ENCODE data around the gene IFNAR1. TPM values are rescaled to one million over a fixed set of nuclear protein-coding genes. Genes with fewer than 3 reads are reported as not detected.

The IFNAR1 gene
- total RNA-seq, 2 experiments from 2014 or later, result 35.7 to 36.3 TPM

GRCh38 chr21:33392284-33392985 lies 67.7 kb downstream of the IFNAR1 start:
- H3K4me3 Mint-ChIP-seq, result no peak overlapping the region
- ATAC-seq (ENCODE audit: low read depth), result no peak
- DNase-seq, result no peak
- H3K36me3 Mint-ChIP-seq, result no peaks in the 10 kb centered on the region
- no peak overlapping the region for H3K27ac Mint-ChIP-seq
- POLR2A ChIA-PET, result no interaction called here
- no peaks in the 10 kb centered on the region for H3K9me3 Mint-ChIP-seq
- peaks cover 31% of the 10 kb centered on the region for H3K27me3 Mint-ChIP-seq
- H3K4me1 Mint-ChIP-seq, result peaks cover 5% of the 10 kb centered on the region

GRCh38 chr21:33393348-33393747 lies 68.6 kb downstream of the IFNAR1 start:
- no peak overlapping the region for H3K4me3 Mint-ChIP-seq
- H3K27me3 Mint-ChIP-seq, result peaks cover 27% of the 10 kb centered on the region
- peaks cover 5% of the 10 kb centered on the region for H3K4me1 Mint-ChIP-seq
- H3K27ac Mint-ChIP-seq, result no peak overlapping the region
- no peaks in the 10 kb centered on the region for H3K36me3 Mint-ChIP-seq
- no peak for ATAC-seq (ENCODE audit: low read depth)
- H3K9me3 Mint-ChIP-seq, result no peaks in the 10 kb centered on the region
- no peak for DNase-seq
- POLR2A ChIA-PET, result no interaction called here

DNA sequence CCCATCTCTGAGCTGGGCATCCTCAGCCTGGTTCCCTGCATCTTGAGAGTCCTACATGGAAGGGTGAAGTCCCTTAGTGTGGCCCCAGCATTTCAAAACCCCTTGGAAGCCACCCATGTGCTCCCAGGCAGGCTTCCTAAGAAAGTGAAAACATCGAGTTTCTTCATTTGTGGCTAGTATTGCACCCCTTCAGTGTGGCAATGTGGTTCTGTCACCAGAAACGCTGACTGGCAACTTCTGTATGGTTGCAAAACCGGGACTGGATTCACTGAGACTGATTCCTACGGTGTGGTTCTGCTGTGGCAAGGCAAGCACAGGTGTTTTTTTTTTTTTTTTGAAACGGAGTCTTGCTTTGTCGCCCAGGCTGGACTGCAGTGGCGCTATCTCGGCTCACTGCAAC lies 69.5 kb downstream of the IFNAR1 start:
- no peaks in the 10 kb centered on the region for H3K9me3 Mint-ChIP-seq
- no peaks in the 10 kb centered on the region for H3K36me3 Mint-ChIP-seq
- no peak overlapping the region for H3K27ac Mint-ChIP-seq
- peaks cover 5% of the 10 kb centered on the region for H3K4me1 Mint-ChIP-seq
- no peak overlapping the region for H3K4me3 Mint-ChIP-seq
- POLR2A ChIA-PET, result no interaction called here
- peaks cover 22% of the 10 kb centered on the region for H3K27me3 Mint-ChIP-seq
- DNase-seq, result no peak
- no peak for ATAC-seq (ENCODE audit: low read depth)

DNA sequence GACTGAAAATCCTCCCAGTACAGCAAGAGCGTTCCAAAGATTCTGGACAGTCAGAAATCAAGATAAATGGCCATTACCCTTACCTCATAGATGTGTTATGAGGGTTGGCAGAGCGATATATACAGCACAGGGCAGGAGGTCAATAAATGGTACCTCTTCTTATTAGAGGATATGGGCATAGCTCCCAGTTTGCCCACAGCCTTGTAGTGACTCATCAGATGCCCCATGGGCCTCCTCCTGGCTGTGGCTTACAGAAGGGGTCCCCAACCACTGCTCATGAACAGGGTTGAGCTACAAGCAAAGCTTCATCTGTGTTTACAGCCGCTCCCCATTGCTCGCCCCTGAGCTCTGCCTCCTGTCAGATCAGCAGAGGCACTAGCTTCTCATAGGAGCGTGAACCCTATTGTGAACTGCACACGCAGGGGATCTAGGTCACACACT lies 71.1 kb downstream of the IFNAR1 start:
- ATAC-seq (ENCODE audit: low read depth), result no peak
- POLR2A ChIA-PET, result interaction anchor here (0.7 to 1.1 kb wide), 2 partner anchors 11 kb away, joined by 3 to 6 read pairs; no protein-coding TSS in a partner anchor

DNA sequence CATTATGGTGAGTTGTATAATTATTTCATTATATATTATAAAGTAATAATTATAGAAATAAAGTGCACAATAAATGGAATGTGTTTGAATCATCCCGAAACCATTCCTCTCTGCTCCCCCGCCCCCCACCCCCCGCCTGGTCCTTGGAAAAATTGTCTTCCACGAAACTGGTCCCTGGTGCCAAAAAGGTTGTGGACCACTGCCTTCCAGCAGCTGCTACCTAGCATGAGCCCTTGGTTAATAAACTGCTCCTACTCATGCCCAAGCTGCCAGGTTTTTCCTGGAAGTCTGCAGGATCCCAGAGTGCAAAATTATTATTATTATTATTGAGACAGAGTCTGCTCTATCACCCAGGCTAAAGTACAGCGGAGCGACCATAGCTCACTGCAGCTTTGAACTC lies 71.7 kb downstream of the IFNAR1 start:
- DNase-seq, result no peak
- H3K4me1 Mint-ChIP-seq, result peaks cover 13% of the 10 kb centered on the region
- H3K27me3 Mint-ChIP-seq, result peaks cover 13% of the 10 kb centered on the region
- no peak overlapping the region for H3K4me3 Mint-ChIP-seq
- ATAC-seq (ENCODE audit: low read depth), result no peak
- no peaks in the 10 kb centered on the region for H3K36me3 Mint-ChIP-seq
- no peak overlapping the region for H3K27ac Mint-ChIP-seq
- no peaks in the 10 kb centered on the region for H3K9me3 Mint-ChIP-seq
- POLR2A ChIA-PET, result interaction anchor here (0.7 to 1.1 kb wide), 2 partner anchors 10 to 12 kb away, joined by 3 to 6 read pairs; no protein-coding TSS in a partner anchor

More for the DNA sequence above, 71.1 kb downstream of the IFNAR1 start:
- Mint-ChIP-seq H3K4me3 (no peak overlapping the region), H3K27me3 (peaks cover 13% of the 10 kb centered on the region), H3K27ac (no peak overlapping the region), H3K9me3 (no peaks in the 10 kb centered on the region), H3K36me3 (no peaks in the 10 kb centered on the region), H3K4me1 (peaks cover 11% of the 10 kb centered on the region)
- no peak for DNase-seq

DNA sequence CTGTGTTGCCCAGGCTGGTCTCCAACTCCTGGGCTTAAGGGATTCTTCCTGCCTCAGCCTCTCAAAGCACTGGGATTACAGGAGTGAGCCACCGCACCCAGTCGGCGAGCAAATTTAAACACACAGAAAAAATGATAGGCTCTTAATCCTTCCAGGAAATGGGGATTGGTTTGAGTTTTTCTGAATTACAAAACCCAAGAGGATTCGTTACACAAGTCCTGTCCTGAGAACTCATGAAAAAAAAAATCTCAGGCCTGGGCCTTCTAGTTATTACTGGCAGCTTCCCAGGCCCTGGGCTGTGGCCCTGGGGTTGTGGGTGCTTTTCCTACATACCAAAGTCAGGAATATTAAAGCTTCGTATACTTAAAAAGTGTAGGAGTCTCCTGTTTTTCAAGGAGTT lies 72.2 kb downstream of the IFNAR1 start:
- Mint-ChIP-seq H3K4me3 (no peak overlapping the region), H3K27ac (no peak overlapping the region), H3K9me3 (no peaks in the 10 kb centered on the region), H3K4me1 (peaks cover 14% of the 10 kb centered on the region), H3K36me3 (no peaks in the 10 kb centered on the region), H3K27me3 (peaks cover 12% of the 10 kb centered on the region)
- POLR2A ChIA-PET, result no interaction called here
- ATAC-seq (ENCODE audit: low read depth) (no peak), DNase-seq (no peak)

DNA sequence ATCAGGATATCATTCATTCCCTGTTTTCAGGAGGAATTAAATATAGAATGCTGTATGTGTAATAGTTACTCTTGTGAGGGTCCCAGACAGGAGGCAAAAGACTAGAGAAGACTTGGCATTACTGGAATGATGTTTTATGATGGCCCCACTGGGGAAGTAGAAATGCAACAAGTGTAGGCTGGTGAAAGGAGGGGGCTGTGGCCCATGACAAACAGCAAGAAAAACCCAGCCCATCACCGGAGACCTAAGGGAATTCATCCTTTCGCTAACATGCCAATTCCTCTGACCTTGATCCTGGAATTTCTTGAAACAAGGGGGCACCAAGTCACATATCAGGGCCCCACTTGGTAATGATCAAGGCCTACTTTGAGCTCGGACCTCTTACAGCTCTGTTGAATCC lies 72.9 kb downstream of the IFNAR1 start:
- Mint-ChIP-seq H3K27ac (no peak overlapping the region), H3K27me3 (peaks cover 8% of the 10 kb centered on the region), H3K9me3 (no peaks in the 10 kb centered on the region), H3K4me1 (peaks cover 14% of the 10 kb centered on the region), H3K4me3 (no peak overlapping the region), H3K36me3 (no peaks in the 10 kb centered on the region)
- DNase-seq (no peak), ATAC-seq (ENCODE audit: low read depth) (no peak)
- POLR2A ChIA-PET, result no interaction called here

DNA sequence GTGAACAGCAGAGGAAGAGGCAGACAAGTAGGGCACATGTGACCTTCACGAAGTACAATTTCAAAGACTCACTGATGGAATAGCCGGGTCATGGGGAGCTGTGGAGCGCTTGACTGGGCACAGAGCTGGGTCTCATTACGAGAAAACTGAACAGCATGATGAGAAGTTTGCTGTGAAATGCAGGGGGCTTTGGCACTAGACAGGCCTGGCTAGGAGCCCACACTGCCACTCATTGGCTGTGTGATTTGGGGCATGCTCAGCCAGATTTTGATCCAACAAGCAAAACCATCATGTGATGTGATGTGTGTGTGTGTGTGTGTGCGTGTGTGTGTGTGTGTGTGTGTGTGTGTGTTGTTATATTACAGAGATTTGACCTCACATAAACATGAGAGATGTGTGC lies 73.6 kb downstream of the IFNAR1 start:
- no peak for ATAC-seq (ENCODE audit: low read depth)
- POLR2A ChIA-PET, result no interaction called here
- no peaks in the 10 kb centered on the region for H3K36me3 Mint-ChIP-seq
- H3K4me1 Mint-ChIP-seq, result peaks cover 14% of the 10 kb centered on the region
- H3K4me3 Mint-ChIP-seq, result no peak overlapping the region
- no peaks in the 10 kb centered on the region for H3K9me3 Mint-ChIP-seq
- no peak overlapping the region for H3K27ac Mint-ChIP-seq
- no peak for DNase-seq
- peaks cover 8% of the 10 kb centered on the region for H3K27me3 Mint-ChIP-seq

GRCh38 chr21:33401630-33401992 lies 76.8 kb downstream of the IFNAR1 start:
- Mint-ChIP-seq H3K36me3 (peaks cover 8% of the 10 kb centered on the region), H3K9me3 (no peaks in the 10 kb centered on the region), H3K4me3 (no peak overlapping the region), H3K4me1 (peaks cover 38% of the 10 kb centered on the region), H3K27ac (no peak overlapping the region), H3K27me3 (peaks cover 10% of the 10 kb centered on the region)
- DNase-seq, result no peak
- no peak for ATAC-seq (ENCODE audit: low read depth)
- POLR2A ChIA-PET, result interaction anchor here (1.6 kb wide), 1 partner anchor 17 kb away, joined by 13 read pairs; no protein-coding TSS in a partner anchor

- no peaks in the 10 kb centered on the region for H3K9me3 Mint-ChIP-seq
- POLR2A ChIA-PET, result interaction anchor here (1.6 kb wide), 1 partner anchor 17 kb away, joined by 13 read pairs; no protein-coding TSS in a partner anchor
- no peak for ATAC-seq (ENCODE audit: low read depth)
- H3K27me3 Mint-ChIP-seq, result peaks cover 10% of the 10 kb centered on the region
- H3K36me3 Mint-ChIP-seq, result peaks cover 8% of the 10 kb centered on the region
- peaks cover 42% of the 10 kb centered on the region for H3K4me1 Mint-ChIP-seq
- no peak for DNase-seq
- H3K4me3 Mint-ChIP-seq, result peak overlapping the region; percentile 72
- H3K27ac Mint-ChIP-seq, result peak overlapping the region; percentile 81
These were observed 77.5 kb downstream of the IFNAR1 start for GRCh38 chr21:33402001-33402979.

DNA sequence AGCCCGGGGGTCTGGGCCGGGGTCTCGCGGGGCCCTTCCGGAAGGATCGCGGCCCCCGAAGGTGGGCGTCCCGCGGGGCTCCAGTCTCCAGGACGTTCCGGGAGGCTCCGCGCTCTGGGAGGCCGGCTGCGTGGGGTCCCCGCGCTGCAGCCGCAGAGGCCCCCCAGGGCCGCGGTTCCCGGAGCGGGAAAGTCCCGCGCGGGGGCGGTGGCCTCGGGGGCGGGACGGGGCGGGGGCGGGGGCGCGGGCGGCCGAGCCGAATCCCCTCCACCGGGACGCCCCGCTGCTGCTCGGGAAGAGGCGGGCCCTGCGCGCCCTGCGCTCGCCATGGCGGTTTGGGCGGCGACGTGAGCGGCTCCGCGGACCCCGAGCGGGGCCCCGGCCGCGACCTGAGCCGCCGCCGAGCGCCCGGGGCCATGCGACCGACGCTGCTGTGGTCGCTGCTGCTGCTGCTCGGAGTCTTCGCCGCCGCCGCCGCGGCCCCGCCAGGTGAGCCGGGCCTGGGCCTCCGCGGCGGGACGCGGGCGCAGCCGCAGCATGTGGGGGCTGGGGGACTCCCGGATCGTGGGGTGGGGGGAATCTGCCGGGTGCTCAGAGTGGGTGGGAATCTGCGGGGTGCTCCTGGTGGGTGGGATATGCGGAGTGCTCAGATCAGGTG lies 78.5 kb downstream of the IFNAR1 start, which contains the start of gene IFNGR2:
IFNGR2 (plus strand) TSS at position 286 of the 658 bp plus-strand sequence; CDS start at position 417, 131 bp downstream.
- H3K4me1 Mint-ChIP-seq, result peaks cover 43% of the 10 kb centered on the region
- POLR2A ChIA-PET, result interaction anchor here (0.9 to 1.3 kb wide), 3 partner anchors 19 to 78 kb away, joined by 3 to 7 read pairs (median 6); partner anchors contain the start of gene IFNAR1
- peak; percentile 68 for DNase-seq
- H3K27me3 Mint-ChIP-seq, result peaks cover 10% of the 10 kb centered on the region
- peaks cover 8% of the 10 kb centered on the region for H3K36me3 Mint-ChIP-seq
- H3K27ac Mint-ChIP-seq, result peak within 1 kb of the TSS; percentile 81
- ATAC-seq (ENCODE audit: low read depth), result peak; percentile 55
- no peaks in the 10 kb centered on the region for H3K9me3 Mint-ChIP-seq
- H3K4me3 Mint-ChIP-seq, result peak within 1 kb of the TSS; percentile 90

DNA sequence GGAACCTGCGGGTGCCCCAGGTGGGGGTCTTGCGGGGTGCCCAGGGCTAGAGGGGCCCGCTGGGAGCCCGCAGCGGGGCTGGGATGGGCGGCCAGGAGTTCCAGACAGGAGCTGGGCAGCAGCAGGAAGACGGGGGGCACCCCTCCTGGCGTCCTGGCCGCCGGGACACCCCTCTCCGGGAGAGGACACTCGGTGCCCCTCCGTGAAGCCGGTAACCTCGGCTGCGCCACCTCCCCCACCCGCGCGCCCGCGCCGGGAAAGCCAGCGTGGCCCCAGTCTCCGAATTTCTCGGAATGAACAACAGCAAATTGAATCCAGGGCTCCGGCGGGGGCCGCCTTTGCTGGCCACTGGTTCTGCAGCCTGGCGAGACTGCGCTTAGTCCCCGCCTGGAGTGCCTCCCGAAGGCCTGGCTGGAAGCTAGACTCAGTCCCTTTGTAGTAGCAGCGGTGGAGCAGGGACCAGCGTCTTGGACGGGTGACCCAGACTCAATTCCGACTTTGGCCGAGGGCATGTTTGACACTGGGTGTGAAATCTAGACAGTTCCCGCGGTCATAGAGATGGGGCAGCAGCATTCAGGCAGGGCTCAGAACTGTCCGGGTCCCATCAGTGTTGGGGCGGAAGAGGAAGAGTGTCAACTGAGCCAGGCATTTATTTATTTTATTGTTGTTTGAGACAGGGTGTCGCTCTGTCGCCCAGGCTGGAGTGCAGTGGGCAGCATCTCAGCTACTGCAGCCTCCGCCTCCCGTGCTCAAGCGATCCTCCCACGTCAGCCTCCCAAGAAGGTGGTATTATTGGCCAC lies 79.2 kb downstream of the IFNAR1 start:
- POLR2A ChIA-PET, result interaction anchor here (0.6 to 1.3 kb wide), 5 partner anchors 19 to 104 kb away, joined by 3 to 7 read pairs (median 3); partner anchors contain the start of gene IFNAR1
- peaks cover 10% of the 10 kb centered on the region for H3K27me3 Mint-ChIP-seq
- ATAC-seq (ENCODE audit: low read depth), result peak; percentile 39

More for the DNA sequence above, 79.2 kb downstream of the IFNAR1 start:
- Mint-ChIP-seq H3K36me3 (peaks cover 8% of the 10 kb centered on the region), H3K4me1 (peaks cover 43% of the 10 kb centered on the region), H3K27ac (peak overlapping the region; percentile 78), H3K4me3 (peak overlapping the region; percentile 90), H3K9me3 (no peaks in the 10 kb centered on the region)
- DNase-seq, result peak; percentile 58

Data from activated naive CD8-positive, alpha-beta T cell treated with anti-CD3 and anti-CD28 coated beads, Interleukin-2, amount 10 ng/mL, durations not matched to agents 7 days and 5 days (primary cell).